Kidney (tissue), 14 donors: ENCODE measurements around the gene WFDC12. TPM values are rescaled to one million over a fixed set of nuclear protein-coding genes. Genes with fewer than 3 reads are reported as not detected.

Experiments used
- DNase-seq, 5 donors: peaks; one replicate each; pipeline ENCODE4 v3.0.0-alpha.2; 2013 to 2020
- FAIRE-seq: peaks from 2 replicates; lab custom pipeline; 2012; peaks lifted over from hg19 to GRCh38; lab: Jason Lieb, UNC
- H3K27ac ChIP-seq, 2 donors: one replicate each; pipeline ENCODE4 v1.7.0; 2013; ENCODE audit warnings: low read depth in 2 of 2, low read length in 2 of 2, inconsistent platforms in 1 of 2
- H3K27me3 ChIP-seq: one replicate; pipeline ENCODE4 v1.7.1; 2013; ENCODE audit warnings: low read length, inconsistent platforms; ENCODE audit not compliant: control insufficient read depth, insufficient read depth
- H3K36me3 ChIP-seq, 3 donors: one replicate each; pipeline versions ENCODE4 v1.7.0 to v1.7.1; 2013; ENCODE audit warnings: low read length in 3 of 3, control low read depth in 1 of 3, inconsistent platforms in 1 of 3; ENCODE audit not compliant: insufficient read depth in 3 of 3, control insufficient read depth in 2 of 3
- H3K4me1 ChIP-seq, 3 donors: one replicate each; pipeline versions ENCODE4 v1.7.0 to v1.7.1; 2013; ENCODE audit warnings: low read length in 3 of 3, inconsistent platforms in 1 of 3, low read depth in 1 of 3; ENCODE audit not compliant: control insufficient read depth in 2 of 3, insufficient read depth in 2 of 3
- H3K4me3 ChIP-seq, 3 donors: one replicate each; pipeline versions ENCODE4 v1.7.0 to v1.8.1; 2013; ENCODE audit warnings: low read length in 3 of 3, control low read depth in 1 of 3, inconsistent platforms in 1 of 3
- H3K9ac ChIP-seq, 3 donors: one replicate each; pipeline versions ENCODE4 v1.7.0 to v1.7.1; 2013; ENCODE audit warnings: low read length in 3 of 3, control low read depth in 1 of 3, inconsistent platforms in 1 of 3
- H3K9me3 ChIP-seq, 3 donors: one replicate each; pipeline versions ENCODE4 v1.7.0 to v1.7.1; 2013; ENCODE audit warnings: low read length in 3 of 3, control low read depth in 1 of 3, inconsistent platforms in 1 of 3; ENCODE audit not compliant: control insufficient read depth in 2 of 3, insufficient read depth in 1 of 3
- intact Hi-C: fragments of 100-400 bp; cut with DNase I; formaldehyde crosslinking; loops from one replicate; pipeline ENCODE4 v1.11.1; 2022
- polyA plus RNA-seq: library from polyadenylated mRNA; stranded (reverse); fragments of 350-450 nt; fragmentation: Illumina TruSeq; extraction: RNeasy Lipid Tissue Mini Kit (QIAGEN cat#74804); gene quantifications from one replicate; pipeline ENCODE4 v1.2.3, GENCODE V29; 2014; ENCODE audit warnings: low read depth, low replicate concordance; ENCODE audit not compliant: insufficient read depth
- total RNA-seq: library from RNA; stranded (reverse); fragmentation: NEBNext Ultra II Directional; extraction: Animal tissue kit (Norgen Biotek cat#: 25700); gene quantifications from one replicate; pipeline ENCODE4 v1.2.1, GENCODE V29; 2021
- TF ChIP-seq, protein P1 (sequence below): IDR thresholded peaks from 3 replicates; pipeline ENCODE4 v1.5.1; 2012; ENCODE audit warnings: mild to moderate bottlenecking, moderate library complexity, borderline replicate concordance; ENCODE audit not compliant: insufficient read depth; ENCODE audit errors: extremely low read depth
- donor health status: control.
- donor health status: control.
- donor health status: control.
- donor health status: control.
- donor health status: control.
- donor health status: DM: yes; HTN: yes; CAD: no.
- donor health status: Normal renal cell carcinoma (clear cell type).

WFDC12 gene
- total and polyA plus RNA-seq, 2 donors from 2014 or later = 1.4 TPM; not detected in 1

- intact Hi-C loops = no loop called here
- Histone ChIP-seq H3K9ac (no peak overlapping the region), H3K4me3 (no peak overlapping the region), H3K4me1 (no peaks in the 10 kb centered on the region), H3K36me3 (no peaks in the 10 kb centered on the region), H3K9me3 (peaks cover 0 to 2% (median 0%) of the 10 kb centered on the region in 3 donors), H3K27me3 (no peaks in the 10 kb centered on the region), H3K27ac (no peak overlapping the region)
- no peak for DNase-seq
- TF ChIP-seq, protein P1, sequence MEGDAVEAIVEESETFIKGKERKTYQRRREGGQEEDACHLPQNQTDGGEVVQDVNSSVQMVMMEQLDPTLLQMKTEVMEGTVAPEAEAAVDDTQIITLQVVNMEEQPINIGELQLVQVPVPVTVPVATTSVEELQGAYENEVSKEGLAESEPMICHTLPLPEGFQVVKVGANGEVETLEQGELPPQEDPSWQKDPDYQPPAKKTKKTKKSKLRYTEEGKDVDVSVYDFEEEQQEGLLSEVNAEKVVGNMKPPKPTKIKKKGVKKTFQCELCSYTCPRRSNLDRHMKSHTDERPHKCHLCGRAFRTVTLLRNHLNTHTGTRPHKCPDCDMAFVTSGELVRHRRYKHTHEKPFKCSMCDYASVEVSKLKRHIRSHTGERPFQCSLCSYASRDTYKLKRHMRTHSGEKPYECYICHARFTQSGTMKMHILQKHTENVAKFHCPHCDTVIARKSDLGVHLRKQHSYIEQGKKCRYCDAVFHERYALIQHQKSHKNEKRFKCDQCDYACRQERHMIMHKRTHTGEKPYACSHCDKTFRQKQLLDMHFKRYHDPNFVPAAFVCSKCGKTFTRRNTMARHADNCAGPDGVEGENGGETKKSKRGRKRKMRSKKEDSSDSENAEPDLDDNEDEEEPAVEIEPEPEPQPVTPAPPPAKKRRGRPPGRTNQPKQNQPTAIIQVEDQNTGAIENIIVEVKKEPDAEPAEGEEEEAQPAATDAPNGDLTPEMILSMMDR = no peak
- no peak for FAIRE-seq
These were observed 36.5 kb downstream of the WFDC12 start for GRCh38 chr20:45087814-45088213.

- no peak overlapping the region for H3K27ac ChIP-seq
- no peak overlapping the region for H3K4me3 ChIP-seq
- DNase-seq (no peak), FAIRE-seq (no peak)
- no peaks in the 10 kb centered on the region for H3K4me1 ChIP-seq
- H3K36me3 ChIP-seq = no peaks in the 10 kb centered on the region
- intact Hi-C loops = no loop called here
- TF ChIP-seq, protein P1 = no peak
- no peaks in the 10 kb centered on the region for H3K27me3 ChIP-seq
- H3K9me3 ChIP-seq = peaks cover 0 to 7% (median 0%) of the 10 kb centered on the region in 3 donors
- H3K9ac ChIP-seq = no peak overlapping the region
These were observed 37.0 kb downstream of the WFDC12 start for GRCh38 chr20:45087097-45087790.

DNA sequence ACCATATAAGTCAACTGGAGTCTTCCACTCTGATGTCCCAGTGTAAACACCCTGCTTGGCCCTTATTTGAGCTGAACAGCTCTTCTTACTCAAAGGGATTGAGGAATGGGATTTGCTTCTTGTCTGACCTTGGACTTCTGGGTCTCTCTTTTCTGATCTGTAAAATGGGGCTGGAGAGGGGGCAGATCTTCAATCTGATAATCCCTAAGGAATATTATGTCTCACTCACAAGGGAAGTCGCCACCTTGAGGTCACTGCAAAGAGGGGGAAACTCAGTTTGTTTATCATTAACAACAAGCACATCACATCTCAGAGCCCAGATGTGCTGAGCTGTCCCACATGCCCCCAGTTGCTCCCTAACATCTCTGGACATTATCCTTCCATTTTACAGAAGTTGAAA is 38.4 kb downstream of the WFDC12 start:
- no peak overlapping the region for H3K4me3 ChIP-seq
- H3K27ac ChIP-seq = no peak overlapping the region
- DNase-seq = no peak
- H3K27me3 ChIP-seq = no peaks in the 10 kb centered on the region
- no peak overlapping the region for H3K9ac ChIP-seq
- intact Hi-C loops = no loop called here
- no peaks in the 10 kb centered on the region for H3K4me1 ChIP-seq
- peaks cover 0 to 7% (median 0%) of the 10 kb centered on the region in 3 donors for H3K9me3 ChIP-seq
- FAIRE-seq = no peak
- H3K36me3 ChIP-seq = peaks cover 0 to 3% (median 0%) of the 10 kb centered on the region in 3 donors
- TF ChIP-seq, protein P1 = no peak
